SK-N-SH (cell line): ENCODE measurements around the gene KRTAP22-2. TPM values are rescaled to one million over a fixed set of nuclear protein-coding genes. Genes with fewer than 3 reads are reported as not detected.

Experiments used
- CTCF ChIA-PET: fragments of 300-600, 350-600 bp; formaldehyde crosslinking; extraction: SDS; loops from one replicate; lab custom pipeline; 2021; lab: Yijun Ruan, JAX
- POLR2A ChIA-PET: fragments of 350-600 bp; sonication (Branson Sonifier 250); formaldehyde crosslinking; extraction: SDS; loops from one replicate; lab custom pipeline; 2020; ENCODE audit warnings: antibody characterized with exemption, inconsistent platforms; lab: Yijun Ruan, JAX
- DNase-seq: peaks from one replicate; pipeline ENCODE4 v3.0.0; 2012
- H2AFZ ChIP-seq: fragments of 200-600 bp; sonication (generic); 2 replicates; pipeline ENCODE4 v1.8.1; 2016; ENCODE audit warnings: antibody characterized with exemption, mild to moderate bottlenecking, low read depth
- H3F3A ChIP-seq: fragments of 200-600 bp; sonication (generic); replicated peaks from 2 replicates; pipeline ENCODE3; 2016; ENCODE audit warnings: antibody characterized with exemption, mild to moderate bottlenecking; ENCODE audit not compliant: insufficient read depth
- H3K27ac ChIP-seq, 2 experiments: fragments of 200-500 bp in 1 of 2; fragments of 200-600 bp in 1 of 2; sonication (Bioruptor generic) in 1 of 2; sonication (generic), shearing (Covaris generic) in 1 of 2; 2 replicates each; pipeline versions ENCODE4 v1.5.1 to v1.6.1; 2014 to 2016; ENCODE audit warnings: low read depth in 2 of 2, inconsistent platforms in 1 of 2, low read length in 1 of 2, mild to moderate bottlenecking in 1 of 2, mixed read lengths in 1 of 2
- H3K27me3 ChIP-seq: fragments of 200-600 bp; sonication (generic), shearing (Covaris generic); 2 replicates; pipeline ENCODE4 v1.6.1; 2016; ENCODE audit warnings: mixed run types; ENCODE audit not compliant: insufficient read depth
- H3K36me3 ChIP-seq, 2 experiments: fragments of 200-500 bp in 1 of 2; fragments of 200-600 bp in 1 of 2; sonication (Bioruptor generic) in 1 of 2; sonication (generic) in 1 of 2; replicated peaks in 1 of 2; 2 replicates each; pipeline versions ENCODE3 to v1.5.1; 2014 to 2016; ENCODE audit warnings: low read length in 1 of 2, mild to moderate bottlenecking in 1 of 2; ENCODE audit not compliant: insufficient read depth in 2 of 2, control insufficient read depth in 1 of 2
- H3K4me1 ChIP-seq, 2 experiments: fragments of 200-500 bp in 1 of 2; fragments of 200-600 bp in 1 of 2; sonication (Bioruptor generic) in 1 of 2; sonication (generic), shearing (Covaris generic) in 1 of 2; 2 replicates each; pipeline versions ENCODE4 v1.5.1 to v1.6.1; 2014 to 2016; ENCODE audit warnings: low read depth in 1 of 2, low read length in 1 of 2, mixed run types in 1 of 2; ENCODE audit not compliant: insufficient read depth in 2 of 2, control insufficient read depth in 1 of 2
- H3K4me2 ChIP-seq: fragments of 200-600 bp; sonication (generic), shearing (Covaris generic); 2 replicates; pipeline ENCODE4 v1.6.1; 2017; ENCODE audit warnings: mixed run types
- H3K4me3 ChIP-seq, 2 experiments: fragments of 200-500 bp in 1 of 2; fragments of 200-600 bp in 1 of 2; sonication (Bioruptor generic) in 1 of 2; sonication (generic), shearing (Covaris generic) in 1 of 2; 2 replicates each; pipeline versions ENCODE4 v1.5.1 to v1.8.1; 2014 to 2016; ENCODE audit warnings: low read depth in 2 of 2, inconsistent platforms in 1 of 2, low read length in 1 of 2, mild to moderate bottlenecking in 1 of 2, mixed read lengths in 1 of 2, moderate library complexity in 1 of 2
- H3K79me2 ChIP-seq: fragments of 200-600 bp; sonication (generic); 2 replicates; pipeline ENCODE4 v1.8.1; 2017; ENCODE audit warnings: mild to moderate bottlenecking; ENCODE audit not compliant: insufficient read depth
- H3K9ac ChIP-seq: fragments of 200-600 bp; sonication (generic); 2 replicates; pipeline ENCODE4 v1.6.1; 2017; ENCODE audit warnings: mixed run types
- H3K9me2 ChIP-seq: fragments of 200-600 bp; sonication (generic); 2 replicates; pipeline ENCODE4 v1.6.1; 2017; ENCODE audit warnings: mixed run types
- H3K9me3 ChIP-seq: fragments of 200-600 bp; sonication (generic); 2 replicates; pipeline ENCODE4 v1.6.1; 2017; ENCODE audit warnings: mixed run types, mild to moderate bottlenecking, moderate library complexity
- H4K20me1 ChIP-seq: fragments of 200-600 bp; sonication (generic); 2 replicates; pipeline ENCODE4 v1.6.1; 2017; ENCODE audit warnings: mild to moderate bottlenecking, mixed run types; ENCODE audit not compliant: insufficient read depth
- EP300 ChIP-seq, 2 experiments: IDR thresholded peaks; 2 replicates each; pipeline versions ENCODE4 v1.4.0 to v1.6.1; 2012; ENCODE audit warnings: borderline replicate concordance in 1 of 2, low read depth in 1 of 2, low read length in 1 of 2
- FOXJ3 ChIP-seq: sonication (generic); formaldehyde crosslinking; IDR thresholded peaks from 2 replicates; pipeline ENCODE4 v1.5.1; 2020; ENCODE audit warnings: mild to moderate bottlenecking, missing genetic modification reagents
- FOXM1 ChIP-seq: IDR thresholded peaks from 2 replicates; pipeline ENCODE4 v1.4.0; 2012; ENCODE audit warnings: low read depth, mild to moderate bottlenecking
- GABPA ChIP-seq: IDR thresholded peaks from 2 replicates; pipeline ENCODE4 v1.4.0; 2012; ENCODE audit warnings: low read depth, mild to moderate bottlenecking
- GATA2 ChIP-seq: sonication (generic); formaldehyde crosslinking; IDR thresholded peaks from 2 replicates; pipeline ENCODE4 v1.5.0; 2020; ENCODE audit warnings: mild to moderate bottlenecking, missing genetic modification reagents
- JUND ChIP-seq: IDR thresholded peaks from 2 replicates; pipeline ENCODE4 v1.4.0; 2012
- MEF2A ChIP-seq: IDR thresholded peaks from 2 replicates; pipeline ENCODE4 v1.4.0; 2012; ENCODE audit warnings: low read depth, borderline replicate concordance
- NFIC ChIP-seq: IDR thresholded peaks from 2 replicates; pipeline ENCODE4 v1.4.0; 2012; ENCODE audit warnings: borderline replicate concordance
- RCOR1 ChIP-seq: fragments of 150-350 bp; IDR thresholded peaks from 2 replicates; pipeline ENCODE4 v1.6.1; 2017; ENCODE audit warnings: antibody characterized with exemption, low read length
- SIN3A ChIP-seq: IDR thresholded peaks from 2 replicates; pipeline ENCODE4 v1.6.1; 2012; ENCODE audit warnings: low read depth, mild to moderate bottlenecking, low read length, moderate library complexity, borderline replicate concordance
- SMC3 ChIP-seq: IDR thresholded peaks from 2 replicates; pipeline ENCODE4 v1.6.1; 2012; ENCODE audit warnings: low read depth, low read length, improper control_type of control experiment
- TEAD4 ChIP-seq: IDR thresholded peaks from 2 replicates; pipeline ENCODE4 v1.4.0; 2012; ENCODE audit warnings: mild to moderate bottlenecking, borderline replicate concordance; ENCODE audit not compliant: insufficient read depth
- WGBS: methylation state at CpG from one replicate; pipeline ENCODE4 v1.1.6; 2017; ENCODE audit warnings: low lambda C conversion rate; 5-methylcytosine and 5-hydroxymethylcytosine counted together
- polyA plus RNA-seq, 3 experiments: library from polyadenylated mRNA; depleted of rRNA; stranded (reverse); fragments of >200 nt; gene quantifications; 2 replicates each; pipeline ENCODE4 v1.2.3, GENCODE V29; 2012
- TF ChIP-seq, protein P1 (sequence below): fragments of 150-350 bp; IDR thresholded peaks from 2 replicates; pipeline ENCODE4 v1.6.1; 2017; ENCODE audit warnings: antibody characterized with exemption, low read length, low read depth, borderline replicate concordance
- TF ChIP-seq, protein P2 (sequence below): IDR thresholded peaks from 2 replicates; pipeline ENCODE4 v1.4.0; 2012; ENCODE audit warnings: low read depth, borderline replicate concordance
- TF ChIP-seq, protein P3 (sequence below): IDR thresholded peaks from 2 replicates; pipeline ENCODE4 v1.4.0; 2012; ENCODE audit warnings: low read depth
- TF ChIP-seq, protein P4 (sequence below): fragments of 150-350 bp; IDR thresholded peaks from 2 replicates; pipeline ENCODE4 v1.6.1; 2016; ENCODE audit warnings: mild to moderate bottlenecking, low read depth, low read length
- TF ChIP-seq, protein P5 (sequence below): IDR thresholded peaks from 2 replicates; pipeline ENCODE4 v1.6.1; 2012; ENCODE audit warnings: mild to moderate bottlenecking, low read depth, low read length, moderate library complexity
- TF ChIP-seq, protein P6 (sequence below): fragments of 200-600 bp; sonication (generic); IDR thresholded peaks from 2 replicates; pipeline ENCODE4 v1.6.1; 2017; ENCODE audit warnings: antibody characterized with exemption, mild to moderate bottlenecking, moderate library complexity

Gene KRTAP22-2
- polyA plus RNA-seq, 1 of the 3 experiments (the other 2 are of a cell fraction), result not detected

DNA sequence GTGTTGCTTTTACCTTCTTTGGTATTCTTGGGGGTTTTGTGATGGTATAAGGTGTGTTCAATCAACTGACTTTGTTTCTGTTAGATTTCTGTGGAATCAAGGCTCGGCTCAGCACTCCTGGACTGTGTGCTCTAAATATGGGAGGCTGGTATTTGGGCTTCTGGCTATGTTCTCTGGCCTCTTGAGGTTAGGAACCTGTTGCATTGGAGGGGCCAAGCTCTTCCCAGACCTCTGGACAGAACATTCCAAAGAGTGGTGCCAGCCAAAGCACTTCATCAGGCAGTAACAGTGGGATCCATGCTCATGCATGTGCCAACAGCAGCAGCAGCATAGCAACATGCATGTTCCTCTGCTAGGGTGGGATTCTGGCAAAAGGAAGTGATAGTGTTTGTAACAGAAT lies 37.4 kb downstream of the KRTAP22-2 start:
- Histone ChIP-seq H3K27me3 (no peaks in the 10 kb centered on the region), H3K36me3 (no peaks in the 10 kb centered on the region), H3K79me2 (no peaks in the 10 kb centered on the region), H3K4me3 (no peak overlapping the region), H3K4me1 (no peaks in the 10 kb centered on the region), H3K4me2 (no peak overlapping the region), H4K20me1 (no peaks in the 10 kb centered on the region), H3K9me3 (no peaks in the 10 kb centered on the region), H3K9me2 (no peaks in the 10 kb centered on the region), H3K9ac (no peak overlapping the region), H2AFZ (no peak overlapping the region), H3F3A (no peaks in the 10 kb centered on the region), H3K27ac (no peak overlapping the region)
- CTCF ChIA-PET, result no interaction called here
- POLR2A ChIA-PET, result no interaction called here
- no peak for DNase-seq
- 0% methylated on average over 1 of the region's 1 CpG for WGBS
- TF ChIP-seq, protein P1, sequence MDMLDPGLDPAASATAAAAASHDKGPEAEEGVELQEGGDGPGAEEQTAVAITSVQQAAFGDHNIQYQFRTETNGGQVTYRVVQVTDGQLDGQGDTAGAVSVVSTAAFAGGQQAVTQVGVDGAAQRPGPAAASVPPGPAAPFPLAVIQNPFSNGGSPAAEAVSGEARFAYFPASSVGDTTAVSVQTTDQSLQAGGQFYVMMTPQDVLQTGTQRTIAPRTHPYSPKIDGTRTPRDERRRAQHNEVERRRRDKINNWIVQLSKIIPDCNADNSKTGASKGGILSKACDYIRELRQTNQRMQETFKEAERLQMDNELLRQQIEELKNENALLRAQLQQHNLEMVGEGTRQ, result no peak
- TF ChIP-seq, protein P2, sequence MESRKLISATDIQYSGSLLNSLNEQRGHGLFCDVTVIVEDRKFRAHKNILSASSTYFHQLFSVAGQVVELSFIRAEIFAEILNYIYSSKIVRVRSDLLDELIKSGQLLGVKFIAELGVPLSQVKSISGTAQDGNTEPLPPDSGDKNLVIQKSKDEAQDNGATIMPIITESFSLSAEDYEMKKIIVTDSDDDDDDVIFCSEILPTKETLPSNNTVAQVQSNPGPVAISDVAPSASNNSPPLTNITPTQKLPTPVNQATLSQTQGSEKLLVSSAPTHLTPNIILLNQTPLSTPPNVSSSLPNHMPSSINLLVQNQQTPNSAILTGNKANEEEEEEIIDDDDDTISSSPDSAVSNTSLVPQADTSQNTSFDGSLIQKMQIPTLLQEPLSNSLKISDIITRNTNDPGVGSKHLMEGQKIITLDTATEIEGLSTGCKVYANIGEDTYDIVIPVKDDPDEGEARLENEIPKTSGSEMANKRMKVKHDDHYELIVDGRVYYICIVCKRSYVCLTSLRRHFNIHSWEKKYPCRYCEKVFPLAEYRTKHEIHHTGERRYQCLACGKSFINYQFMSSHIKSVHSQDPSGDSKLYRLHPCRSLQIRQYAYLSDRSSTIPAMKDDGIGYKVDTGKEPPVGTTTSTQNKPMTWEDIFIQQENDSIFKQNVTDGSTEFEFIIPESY, result no peak
- TF ChIP-seq RCOR1 (no peak), FOXM1 (no peak), GATA2 (CRISPR knock-in tag) (no peak), FOXJ3 (CRISPR knock-in tag) (no peak), TEAD4 (no peak), GABPA (no peak)
- TF ChIP-seq, protein P3, sequence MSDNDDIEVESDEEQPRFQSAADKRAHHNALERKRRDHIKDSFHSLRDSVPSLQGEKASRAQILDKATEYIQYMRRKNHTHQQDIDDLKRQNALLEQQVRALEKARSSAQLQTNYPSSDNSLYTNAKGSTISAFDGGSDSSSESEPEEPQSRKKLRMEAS, result no peak

DNA sequence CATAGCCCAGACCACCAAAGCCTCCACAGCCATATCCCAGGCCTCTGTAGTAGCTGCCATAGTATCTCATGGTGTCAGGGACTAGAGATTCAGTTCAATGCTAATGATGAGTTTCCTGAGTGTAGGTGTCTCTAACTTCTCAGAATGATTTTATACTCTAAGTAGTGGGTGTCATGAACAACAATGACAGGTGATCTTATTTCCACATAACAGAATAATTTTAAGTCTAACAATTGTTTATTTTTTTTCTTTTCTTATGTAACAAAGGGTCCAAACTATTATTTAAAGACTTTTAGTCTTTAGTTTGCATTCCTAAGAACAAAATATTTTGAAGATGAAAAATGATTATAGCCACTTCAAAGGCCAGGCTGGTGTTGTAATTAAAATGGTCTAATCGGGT lies 48.4 kb downstream of the KRTAP22-2 start, which contains the start of gene KRTAP19-6:
KRTAP19-6 (minus strand) TSS at position 101 of the 400 bp plus-strand sequence; CDS start at position 70, 31 bp downstream.
- H3K9ac ChIP-seq, result no peak within 1 kb of the TSS
- 2% methylated on average over 1 of the region's 1 CpG for WGBS
- no peaks in the 10 kb centered on the region for H3K36me3 ChIP-seq
- 0 out of 2 replicates have a peak, but pooled peaks cover 4% of the 10 kb centered on the region for H3K27me3 ChIP-seq
- H4K20me1 ChIP-seq, result no peaks in the 10 kb centered on the region
- CTCF ChIA-PET, result no interaction called here
- no peak within 1 kb of the TSS for H3K4me3 ChIP-seq
- no peak for DNase-seq
- POLR2A ChIA-PET, result no interaction called here
- H3K4me2 ChIP-seq, result no peak within 1 kb of the TSS
- no peaks in the 10 kb centered on the region for H3K4me1 ChIP-seq
- no peak within 1 kb of the TSS for H2AFZ ChIP-seq
- H3K9me3 ChIP-seq, result no peaks in the 10 kb centered on the region
- no peaks in the 10 kb centered on the region for H3K79me2 ChIP-seq
- H3F3A ChIP-seq, result no peaks in the 10 kb centered on the region
- 0 out of 2 replicates have a peak, but pooled peaks cover 2% of the 10 kb centered on the region for H3K9me2 ChIP-seq
- no peak within 1 kb of the TSS for H3K27ac ChIP-seq
- TF ChIP-seq, protein P3, result no peak
- TF ChIP-seq NFIC (no peak), JUND (no peak), EP300 (IDR thresholded peaks at IDR 0.05; ENCODE audit: borderline replicate concordance in 1 of 2, low read depth in 1 of 2, low read length in 1 of 2) (no peak), SIN3A (no peak), SMC3 (no peak), MEF2A (no peak)
- TF ChIP-seq, protein P4, sequence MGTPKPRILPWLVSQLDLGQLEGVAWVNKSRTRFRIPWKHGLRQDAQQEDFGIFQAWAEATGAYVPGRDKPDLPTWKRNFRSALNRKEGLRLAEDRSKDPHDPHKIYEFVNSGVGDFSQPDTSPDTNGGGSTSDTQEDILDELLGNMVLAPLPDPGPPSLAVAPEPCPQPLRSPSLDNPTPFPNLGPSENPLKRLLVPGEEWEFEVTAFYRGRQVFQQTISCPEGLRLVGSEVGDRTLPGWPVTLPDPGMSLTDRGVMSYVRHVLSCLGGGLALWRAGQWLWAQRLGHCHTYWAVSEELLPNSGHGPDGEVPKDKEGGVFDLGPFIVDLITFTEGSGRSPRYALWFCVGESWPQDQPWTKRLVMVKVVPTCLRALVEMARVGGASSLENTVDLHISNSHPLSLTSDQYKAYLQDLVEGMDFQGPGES, result no peak
- TF ChIP-seq, protein P5, sequence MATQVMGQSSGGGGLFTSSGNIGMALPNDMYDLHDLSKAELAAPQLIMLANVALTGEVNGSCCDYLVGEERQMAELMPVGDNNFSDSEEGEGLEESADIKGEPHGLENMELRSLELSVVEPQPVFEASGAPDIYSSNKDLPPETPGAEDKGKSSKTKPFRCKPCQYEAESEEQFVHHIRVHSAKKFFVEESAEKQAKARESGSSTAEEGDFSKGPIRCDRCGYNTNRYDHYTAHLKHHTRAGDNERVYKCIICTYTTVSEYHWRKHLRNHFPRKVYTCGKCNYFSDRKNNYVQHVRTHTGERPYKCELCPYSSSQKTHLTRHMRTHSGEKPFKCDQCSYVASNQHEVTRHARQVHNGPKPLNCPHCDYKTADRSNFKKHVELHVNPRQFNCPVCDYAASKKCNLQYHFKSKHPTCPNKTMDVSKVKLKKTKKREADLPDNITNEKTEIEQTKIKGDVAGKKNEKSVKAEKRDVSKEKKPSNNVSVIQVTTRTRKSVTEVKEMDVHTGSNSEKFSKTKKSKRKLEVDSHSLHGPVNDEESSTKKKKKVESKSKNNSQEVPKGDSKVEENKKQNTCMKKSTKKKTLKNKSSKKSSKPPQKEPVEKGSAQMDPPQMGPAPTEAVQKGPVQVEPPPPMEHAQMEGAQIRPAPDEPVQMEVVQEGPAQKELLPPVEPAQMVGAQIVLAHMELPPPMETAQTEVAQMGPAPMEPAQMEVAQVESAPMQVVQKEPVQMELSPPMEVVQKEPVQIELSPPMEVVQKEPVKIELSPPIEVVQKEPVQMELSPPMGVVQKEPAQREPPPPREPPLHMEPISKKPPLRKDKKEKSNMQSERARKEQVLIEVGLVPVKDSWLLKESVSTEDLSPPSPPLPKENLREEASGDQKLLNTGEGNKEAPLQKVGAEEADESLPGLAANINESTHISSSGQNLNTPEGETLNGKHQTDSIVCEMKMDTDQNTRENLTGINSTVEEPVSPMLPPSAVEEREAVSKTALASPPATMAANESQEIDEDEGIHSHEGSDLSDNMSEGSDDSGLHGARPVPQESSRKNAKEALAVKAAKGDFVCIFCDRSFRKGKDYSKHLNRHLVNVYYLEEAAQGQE, result no peak
- TF ChIP-seq, protein P6, sequence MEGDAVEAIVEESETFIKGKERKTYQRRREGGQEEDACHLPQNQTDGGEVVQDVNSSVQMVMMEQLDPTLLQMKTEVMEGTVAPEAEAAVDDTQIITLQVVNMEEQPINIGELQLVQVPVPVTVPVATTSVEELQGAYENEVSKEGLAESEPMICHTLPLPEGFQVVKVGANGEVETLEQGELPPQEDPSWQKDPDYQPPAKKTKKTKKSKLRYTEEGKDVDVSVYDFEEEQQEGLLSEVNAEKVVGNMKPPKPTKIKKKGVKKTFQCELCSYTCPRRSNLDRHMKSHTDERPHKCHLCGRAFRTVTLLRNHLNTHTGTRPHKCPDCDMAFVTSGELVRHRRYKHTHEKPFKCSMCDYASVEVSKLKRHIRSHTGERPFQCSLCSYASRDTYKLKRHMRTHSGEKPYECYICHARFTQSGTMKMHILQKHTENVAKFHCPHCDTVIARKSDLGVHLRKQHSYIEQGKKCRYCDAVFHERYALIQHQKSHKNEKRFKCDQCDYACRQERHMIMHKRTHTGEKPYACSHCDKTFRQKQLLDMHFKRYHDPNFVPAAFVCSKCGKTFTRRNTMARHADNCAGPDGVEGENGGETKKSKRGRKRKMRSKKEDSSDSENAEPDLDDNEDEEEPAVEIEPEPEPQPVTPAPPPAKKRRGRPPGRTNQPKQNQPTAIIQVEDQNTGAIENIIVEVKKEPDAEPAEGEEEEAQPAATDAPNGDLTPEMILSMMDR, result no peak
